ENCODE measurements around the gene USP12.
"Not testable (repeated sequence)": the region's sequence is repeated elsewhere in the genome, so short reads cannot be mapped to it uniquely, and the experiment has no call there.

The USP12 gene

DNA sequence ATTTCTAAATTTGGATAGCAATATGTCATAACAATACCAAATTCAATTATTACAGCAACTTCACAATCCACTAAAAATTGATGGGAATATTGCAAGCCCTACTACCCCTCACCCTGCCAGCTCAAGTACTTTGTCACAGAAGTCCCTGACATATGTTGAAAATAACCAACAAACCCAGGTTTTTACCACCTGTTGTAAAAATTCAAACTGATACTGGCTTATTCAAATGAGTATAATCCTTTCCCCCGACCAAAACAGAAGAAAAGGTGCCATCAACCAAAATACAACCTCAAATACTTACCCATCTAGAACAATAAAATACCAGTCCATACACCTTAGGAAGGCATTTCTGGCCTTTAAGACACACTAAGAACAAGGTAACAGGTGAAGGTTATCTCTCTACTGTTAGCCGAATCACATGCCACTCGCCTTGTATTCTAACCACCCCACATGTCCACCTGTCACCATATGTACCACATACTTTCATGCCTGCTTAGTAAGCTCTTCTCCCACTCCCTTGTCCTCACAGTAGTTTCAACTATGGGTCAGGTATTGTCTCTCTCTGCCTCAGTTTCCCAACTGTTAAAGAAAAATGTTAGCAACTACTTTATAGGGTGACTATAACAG, 53.1 kb downstream of the USP12 start:
- DNase-seq, result no peak

DNA sequence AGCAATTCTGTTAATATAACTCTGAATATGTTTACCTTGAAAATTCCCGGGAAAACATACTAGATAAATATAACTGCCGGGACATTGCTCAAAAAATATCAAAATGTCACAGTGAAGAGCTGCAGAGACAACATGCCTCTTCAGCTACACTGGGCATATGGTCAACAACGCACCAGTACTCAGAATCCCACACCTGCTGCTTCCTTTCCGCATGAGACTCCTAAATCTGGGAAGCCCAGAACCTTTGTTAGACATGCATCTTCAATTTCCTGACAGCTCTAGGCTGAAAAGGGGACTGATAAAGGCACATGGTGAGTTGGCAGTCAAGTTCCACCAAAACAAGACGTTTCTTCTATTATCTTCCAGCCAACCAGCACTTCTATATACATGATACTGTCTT, 53.7 kb downstream of the USP12 start:
- no peak for DNase-seq

DNA sequence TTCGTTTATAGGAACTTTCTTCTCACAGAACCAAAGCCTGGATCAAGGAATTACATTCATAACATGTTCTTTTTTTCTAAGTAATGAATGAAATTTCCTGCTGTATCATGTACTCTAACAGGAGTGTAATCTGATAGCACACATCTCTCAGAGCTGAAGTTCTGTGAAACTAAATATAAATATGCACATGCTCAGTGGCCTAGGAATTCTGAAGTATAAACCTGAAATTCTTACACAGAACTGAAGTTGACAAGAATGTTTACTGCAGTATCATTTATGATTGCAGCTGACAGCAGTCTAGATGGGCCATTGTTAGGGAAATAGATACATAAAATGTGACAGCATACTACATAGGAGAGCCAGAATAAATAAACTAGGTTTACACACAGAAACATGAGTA, 54.5 kb downstream of the USP12 start:
- no peak for DNase-seq

DNA sequence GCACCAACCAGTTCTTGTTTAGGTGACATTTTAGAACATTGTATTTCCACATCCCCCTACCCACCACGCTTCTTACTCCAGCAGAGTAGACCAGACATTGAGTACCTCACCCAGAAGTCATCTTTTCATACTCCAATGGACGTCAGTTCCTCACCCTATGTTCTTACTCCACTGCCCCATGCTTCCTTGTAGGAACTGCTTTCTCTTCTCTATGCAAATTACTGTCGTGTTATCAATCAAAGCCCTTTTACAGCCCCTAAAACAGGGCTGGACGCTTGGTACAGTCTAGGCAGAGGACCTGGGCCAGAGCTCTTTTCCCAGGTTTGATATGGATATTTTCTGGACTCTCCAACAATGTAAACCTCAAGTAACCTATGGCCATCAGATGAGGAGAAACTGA, 58.2 kb downstream of the USP12 start:
- DNase-seq, result no peak

DNA sequence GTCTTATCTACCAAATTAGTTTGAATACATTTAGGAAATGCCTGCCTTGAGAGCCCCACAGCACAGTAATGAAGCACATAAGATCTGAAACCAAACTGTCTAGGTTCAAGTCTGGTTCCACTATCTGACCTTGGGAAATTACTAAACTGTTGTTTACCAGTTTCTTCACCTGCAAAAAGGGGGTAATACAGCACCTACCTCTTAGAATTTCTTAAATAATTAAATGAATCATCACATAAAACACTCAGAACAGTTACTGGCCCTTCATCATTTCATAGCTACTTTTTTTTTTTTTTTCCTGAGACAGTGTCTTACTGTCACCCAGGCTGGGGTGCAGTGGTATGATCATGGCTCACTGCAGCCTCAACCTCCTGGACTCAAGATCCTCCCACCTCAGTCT, 59.6 kb downstream of the USP12 start:
- DNase-seq, result no peak

DNA sequence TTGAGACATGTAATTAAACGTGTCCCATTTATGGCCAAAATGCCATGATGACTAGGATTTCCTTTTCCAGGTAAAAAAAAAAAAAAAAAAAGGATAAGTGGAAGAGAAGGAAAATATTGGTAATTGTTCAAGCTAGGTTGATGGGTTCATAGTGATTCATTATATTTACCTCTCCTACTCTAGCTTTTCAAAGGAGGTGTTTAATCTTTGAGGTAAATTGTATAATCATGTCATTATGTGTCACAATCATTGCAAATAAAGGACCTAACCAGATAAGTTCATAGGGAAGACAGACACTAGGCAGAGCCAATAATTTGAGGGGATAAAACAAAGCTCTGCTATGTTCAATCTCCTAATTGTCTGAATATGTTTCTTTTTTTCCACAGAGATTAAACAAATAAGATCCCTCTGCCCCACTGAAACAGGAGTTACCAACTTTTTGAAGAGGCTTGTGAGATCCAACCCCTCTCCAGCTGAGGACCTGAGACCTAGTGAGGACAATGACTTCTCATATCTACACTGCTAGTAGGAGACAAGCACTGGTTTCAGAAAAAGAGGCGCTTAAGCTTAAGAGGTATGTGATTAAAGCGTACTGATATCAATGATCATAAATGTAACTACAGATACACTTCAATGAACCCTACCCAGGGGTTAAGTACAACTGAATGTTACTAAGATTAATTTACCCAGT, 61.4 kb downstream of the USP12 start:
- DNase-seq, result no peak

DNA sequence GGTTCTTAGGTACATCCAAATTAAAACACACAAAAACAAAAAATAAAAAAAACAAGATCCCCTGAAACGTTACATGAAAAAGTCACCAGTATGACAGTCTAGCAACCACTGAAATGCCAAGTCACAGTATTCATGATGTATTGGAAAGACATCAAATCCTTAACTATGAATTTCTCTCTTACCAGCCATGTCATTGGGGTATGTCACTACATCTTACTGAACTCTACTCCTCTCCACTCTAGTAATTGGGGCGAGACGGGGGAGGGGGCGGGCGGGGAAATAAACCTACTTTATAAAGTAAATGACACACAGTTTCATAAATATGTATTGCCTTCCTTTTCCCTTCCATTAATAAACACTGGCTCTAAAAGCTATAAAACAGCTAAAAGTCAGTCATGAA, 65.5 kb downstream of the USP12 start:
- no peak for DNase-seq

DNA sequence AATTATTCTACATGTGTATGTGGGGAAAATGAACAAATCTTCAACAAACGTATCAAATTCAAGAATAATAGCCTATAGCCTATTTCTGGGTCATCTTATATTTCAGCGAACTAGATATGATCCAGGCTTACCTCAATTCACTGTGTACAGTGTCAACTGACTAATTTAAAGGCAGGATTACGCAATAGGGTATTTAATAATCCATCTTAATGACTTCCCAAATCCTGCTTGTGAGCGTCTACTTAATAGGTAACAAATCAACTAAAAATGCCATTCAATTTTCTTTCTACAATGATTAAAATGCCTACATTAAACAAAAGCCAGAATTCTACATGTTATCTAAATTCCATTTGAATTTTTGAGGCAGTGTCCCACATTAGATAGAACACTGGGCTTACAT, 67.0 kb downstream of the USP12 start:
- no peak for DNase-seq

DNA sequence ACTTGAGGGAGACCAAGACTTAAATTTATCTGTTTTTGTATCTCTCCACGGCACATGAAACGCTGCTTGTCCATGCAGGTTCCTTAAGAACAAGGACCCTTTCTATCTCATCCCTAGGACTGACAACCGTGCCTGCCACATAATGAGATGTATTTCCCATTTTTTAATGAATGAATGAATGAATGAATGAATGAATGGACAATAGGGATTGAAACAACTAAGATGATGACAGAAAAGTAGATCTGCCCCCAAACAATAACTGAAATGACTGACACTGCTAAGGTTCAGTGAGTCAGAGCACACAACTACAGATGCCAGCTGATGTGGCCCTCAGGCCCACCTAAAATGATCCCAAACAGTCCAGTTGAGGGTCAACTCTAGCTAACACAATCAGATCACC, 69.8 kb downstream of the USP12 start:
- no peak for DNase-seq

DNA sequence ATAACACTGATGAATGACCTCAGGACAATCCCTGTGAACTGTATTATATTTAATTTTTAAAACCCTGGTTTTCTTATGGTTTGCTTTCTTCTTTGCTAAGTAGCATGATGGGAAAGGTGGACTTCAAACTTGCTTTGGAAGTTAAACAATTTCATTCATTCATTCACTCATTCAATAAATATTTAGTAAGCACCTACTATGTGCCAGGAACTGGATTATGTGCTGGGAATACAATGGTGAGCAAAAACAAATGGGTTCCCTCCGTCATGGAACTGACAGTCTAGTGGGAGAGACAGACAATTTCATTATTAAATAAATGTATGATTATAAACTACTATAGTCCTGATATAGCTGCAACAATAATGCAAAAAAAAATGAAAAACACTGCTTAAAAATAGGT, 70.3 kb downstream of the USP12 start:
- DNase-seq, result no peak

DNA sequence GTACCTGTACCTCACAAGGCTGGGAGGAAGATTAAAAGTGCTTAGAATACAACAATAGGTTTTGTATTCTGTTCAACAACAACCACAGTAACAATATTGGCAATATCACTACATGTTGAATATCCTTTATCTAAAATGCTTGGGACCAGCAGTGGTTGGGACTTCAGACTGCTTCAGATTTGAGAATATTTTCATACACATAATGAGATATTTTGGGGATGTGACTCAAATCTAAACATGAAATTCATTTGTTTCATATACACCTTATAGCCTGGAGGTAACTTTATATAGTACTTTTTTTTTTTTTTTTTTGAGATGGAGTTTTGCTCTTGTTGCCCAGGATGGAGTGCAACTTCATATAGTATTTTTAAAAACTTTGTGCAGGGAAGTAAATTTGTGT, 73.9 kb downstream of the USP12 start:
- no peak for DNase-seq

DNA sequence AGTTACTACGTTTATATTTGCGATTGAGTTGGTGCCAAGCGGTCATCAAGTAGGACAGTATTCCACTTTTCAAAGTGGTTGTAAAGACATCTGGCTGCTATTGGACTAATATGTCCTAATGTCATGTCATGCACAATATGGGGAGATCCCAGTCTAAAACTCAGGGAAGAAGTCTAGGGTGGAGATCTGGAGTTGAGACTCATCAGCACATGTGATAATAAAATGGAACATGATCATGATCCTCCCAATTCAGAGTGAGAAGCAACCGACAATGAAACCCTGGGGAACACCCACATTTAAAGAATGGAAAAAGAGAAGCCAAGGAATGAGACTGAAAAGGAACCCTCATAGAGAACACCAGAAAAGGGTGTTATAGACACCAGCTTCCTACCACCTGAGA, 80.2 kb downstream of the USP12 start:
- DNase-seq, result no peak

DNA sequence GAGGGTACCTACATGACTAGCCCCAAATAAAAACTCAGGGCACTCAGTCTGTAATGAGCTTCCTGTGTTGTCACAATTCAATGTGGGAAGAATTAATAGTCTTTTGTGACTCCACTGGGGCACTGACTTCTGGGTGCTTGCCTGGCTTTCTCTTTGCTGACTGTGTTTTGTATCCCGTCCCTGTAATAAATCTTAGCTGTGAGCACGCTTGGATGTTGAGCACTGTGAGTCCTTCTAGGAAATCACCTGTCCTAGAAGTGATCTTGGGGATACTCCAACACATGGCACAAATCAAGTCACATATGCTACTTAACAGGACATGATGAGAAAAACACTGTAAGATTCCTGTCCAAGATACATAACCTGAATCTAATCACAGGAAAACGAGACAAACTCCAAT, 83.0 kb downstream of the USP12 start:
- DNase-seq, result no peak

DNA sequence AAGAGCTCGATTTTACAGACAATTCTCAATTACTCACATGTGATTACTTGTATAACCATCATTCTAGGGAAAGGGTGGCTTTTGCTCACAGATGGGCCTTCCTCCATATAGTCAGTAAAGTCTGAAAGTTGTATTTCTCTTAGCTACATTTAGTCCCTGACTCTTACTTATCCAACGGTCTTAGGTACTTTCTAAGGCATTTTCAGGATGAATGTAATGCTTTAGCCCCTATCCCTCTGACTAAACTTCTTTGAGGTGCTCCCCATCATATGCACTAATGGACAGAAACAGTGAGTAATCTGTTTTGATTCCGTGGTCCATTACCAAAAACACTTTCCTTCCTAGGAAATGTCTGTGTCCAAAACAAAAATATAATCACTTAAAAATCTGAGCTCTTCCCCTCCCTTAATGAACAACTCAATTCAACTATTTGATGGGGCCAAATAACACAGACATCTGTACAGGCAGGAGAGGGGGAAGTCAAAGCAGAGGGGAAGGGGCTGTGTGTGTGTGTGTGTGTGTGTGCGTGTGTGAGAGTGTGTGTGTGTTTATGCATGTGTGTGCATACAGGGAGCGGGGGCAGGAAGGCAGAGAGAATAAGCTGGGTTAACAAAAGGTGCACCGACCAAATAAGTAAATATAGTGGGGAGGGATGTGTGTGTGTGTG, 84.9 kb downstream of the USP12 start:
- DNase-seq, result no peak

DNA sequence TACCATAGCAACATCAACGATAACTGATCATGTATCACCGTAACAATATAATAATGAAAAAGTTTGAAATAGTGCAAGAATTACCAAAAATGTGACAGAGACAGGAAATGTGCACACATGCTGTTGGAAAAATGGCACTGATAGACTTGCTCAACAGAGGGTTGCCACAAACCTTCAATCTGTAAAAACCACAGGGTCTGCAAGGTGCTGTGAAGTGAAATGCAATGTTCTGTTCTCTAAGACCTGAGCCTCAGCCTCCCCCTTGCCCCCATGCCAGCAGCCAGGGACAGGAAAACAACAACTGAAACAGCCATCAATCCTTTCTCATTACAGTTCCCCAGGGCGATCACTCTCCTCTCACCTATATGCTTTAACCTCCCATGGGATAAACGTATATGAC, 88.4 kb downstream of the USP12 start:
- no peak for DNase-seq

DNA sequence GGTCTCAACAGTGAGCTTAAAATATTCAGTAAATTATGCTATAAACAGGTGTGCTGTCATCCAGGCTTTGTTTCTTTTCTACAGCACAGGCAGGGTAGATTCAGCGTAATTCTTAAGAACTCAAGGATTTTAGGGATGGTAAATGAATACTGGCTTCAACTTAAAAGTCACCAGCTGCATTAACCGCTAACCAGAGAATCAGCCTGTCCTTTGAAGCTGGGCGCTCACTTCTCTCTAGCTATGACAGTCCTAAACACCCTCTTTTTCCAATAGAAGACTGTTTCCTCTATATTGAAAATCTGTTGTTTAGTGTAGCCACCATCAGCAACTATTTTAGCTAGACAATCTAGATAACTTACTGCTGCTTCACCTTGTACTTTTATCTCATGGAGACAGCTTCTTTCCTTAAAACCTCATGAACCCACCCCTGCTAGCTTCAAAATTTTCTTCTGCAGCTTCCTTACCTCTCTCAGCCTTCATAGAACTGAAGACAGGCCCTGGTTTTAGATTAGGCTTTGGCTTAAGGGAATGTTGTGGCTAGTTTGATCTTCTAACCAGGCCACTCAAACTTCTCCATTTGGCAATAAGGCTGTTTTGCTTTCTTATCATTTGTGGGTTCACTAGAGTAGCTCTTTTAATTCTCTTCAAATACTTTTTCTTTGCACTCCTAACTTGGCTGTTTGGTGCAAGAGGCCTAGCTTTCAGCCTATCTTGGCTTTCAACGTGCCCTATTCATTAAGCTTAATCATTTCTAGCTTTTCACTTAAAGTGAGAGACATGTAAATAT, 89.5 kb downstream of the USP12 start:
- no peak for DNase-seq

DNA sequence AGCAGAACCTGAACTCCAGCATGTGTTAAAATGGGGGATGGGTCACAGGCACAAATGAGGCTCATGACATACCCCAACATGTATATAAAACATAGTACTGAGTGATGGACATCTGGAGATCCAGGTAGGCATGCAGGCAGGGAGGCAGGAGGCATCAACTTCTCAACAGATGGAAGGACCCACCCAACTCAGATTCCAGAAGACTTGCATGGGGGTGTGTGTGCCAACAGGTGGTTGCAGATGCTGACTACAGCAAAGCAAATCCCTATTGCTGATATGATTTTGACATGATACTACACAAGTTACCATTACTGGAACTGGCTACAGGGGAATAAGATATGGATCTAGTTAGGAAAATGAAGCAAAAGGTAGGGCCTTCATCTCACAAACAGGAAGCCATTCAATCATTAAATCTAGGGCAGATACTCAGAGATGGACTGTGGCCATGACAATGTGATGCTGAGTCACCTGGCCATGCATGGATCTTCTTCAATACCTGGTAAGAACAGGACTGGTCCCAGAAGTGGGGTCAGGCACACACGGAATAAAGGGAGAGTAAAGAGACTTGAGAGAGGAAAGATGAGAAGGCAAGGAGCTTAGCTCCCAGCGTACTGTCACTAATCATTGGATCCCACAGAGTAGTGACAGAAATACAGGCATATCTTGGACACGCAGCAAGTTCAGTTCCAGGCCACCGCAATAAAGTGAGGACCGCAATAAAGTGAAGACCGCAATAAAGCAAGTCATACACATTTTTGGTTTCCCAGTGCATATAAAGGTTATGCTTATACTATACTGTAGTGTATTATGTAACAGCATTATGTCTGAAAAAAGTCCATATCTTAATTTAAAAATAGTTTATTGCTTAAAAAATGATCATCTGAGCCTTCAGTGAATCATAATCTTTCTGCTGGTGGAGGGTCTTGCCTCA, 91.3 kb downstream of the USP12 start:
- no peak for DNase-seq

DNA sequence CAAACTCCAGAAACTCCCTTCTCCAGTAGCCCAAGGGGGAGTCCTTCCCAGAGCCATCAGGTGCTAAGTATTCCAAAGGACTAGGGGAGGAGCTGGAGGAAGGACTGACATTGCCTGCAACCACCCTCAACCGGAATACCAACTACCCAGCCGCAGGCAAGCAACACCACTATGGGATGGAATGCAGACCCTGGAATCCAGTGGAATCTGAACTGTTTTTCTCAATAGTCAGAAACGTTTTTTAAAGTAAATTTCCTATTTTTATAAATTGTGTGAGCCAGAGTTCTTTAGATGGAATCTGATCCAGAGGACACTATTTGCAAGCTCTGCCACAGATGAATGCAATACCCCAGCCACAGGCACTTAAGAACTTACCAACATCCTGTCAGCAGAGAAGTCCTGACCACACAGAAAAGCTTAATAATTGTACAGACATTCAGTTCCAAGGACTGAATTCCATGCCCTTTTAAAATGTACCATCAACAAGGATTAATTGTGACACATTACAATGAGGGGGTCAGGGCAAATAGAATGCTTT, 92.1 kb downstream of the USP12 start:
- no peak for DNase-seq

DNA sequence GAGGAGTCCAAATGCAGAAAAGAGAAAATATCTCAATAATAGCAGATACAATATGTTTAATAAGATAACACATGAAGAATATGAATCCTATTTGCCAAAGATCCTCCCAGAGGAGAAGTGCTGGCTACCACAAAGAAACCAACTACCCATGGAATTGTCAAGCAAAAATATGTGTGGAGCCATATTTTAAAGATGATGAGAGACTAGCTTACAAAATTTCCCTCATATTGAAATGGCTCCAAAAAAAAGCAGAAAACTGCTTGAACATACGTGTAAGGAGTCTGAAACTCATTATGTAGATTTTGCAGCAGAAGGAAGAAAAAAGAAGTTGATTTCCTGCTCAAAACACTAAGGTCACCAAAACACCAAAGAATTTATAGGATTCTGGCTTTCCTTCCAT, 94.2 kb downstream of the USP12 start:
- no peak for DNase-seq

DNA sequence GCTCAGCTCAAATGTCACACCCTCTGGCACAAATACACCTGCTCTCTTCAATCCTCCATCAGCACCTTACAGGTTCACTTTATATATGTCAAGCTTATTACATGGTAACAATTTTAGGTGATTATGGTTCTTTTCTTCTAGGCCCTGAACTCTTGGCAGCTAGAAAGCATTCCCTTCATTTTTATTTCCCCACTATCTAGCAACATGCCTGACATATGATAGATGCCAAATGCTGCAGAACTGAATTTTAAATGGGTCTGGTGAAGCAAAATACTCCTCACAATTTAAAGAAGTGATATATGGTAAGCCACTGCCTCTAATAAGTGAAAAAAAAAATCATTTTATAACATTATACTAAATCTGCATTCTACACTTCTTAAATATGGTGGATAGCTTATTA, 95.2 kb downstream of the USP12 start:
- DNase-seq, result no peak

DNA sequence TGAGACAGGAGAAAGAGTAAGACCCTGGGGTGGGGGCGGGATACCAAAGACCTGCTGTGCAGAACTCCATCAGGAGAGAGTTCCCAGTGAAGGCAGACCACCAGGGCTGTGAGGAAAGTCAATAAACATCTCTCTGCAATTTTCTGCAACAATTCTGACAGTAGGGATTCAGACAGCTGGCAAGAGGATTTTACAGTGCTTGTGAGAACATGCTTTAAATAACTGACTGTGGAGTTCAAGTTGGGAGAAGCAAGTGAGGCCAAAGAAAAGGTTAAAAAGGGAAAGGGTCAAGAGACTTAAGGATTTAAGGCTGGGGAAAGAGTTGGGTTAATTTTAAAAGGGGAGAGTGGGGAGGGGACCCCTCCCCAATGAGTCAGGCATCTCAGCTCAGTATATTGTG, 98.4 kb downstream of the USP12 start:
- no peak for DNase-seq

DNA sequence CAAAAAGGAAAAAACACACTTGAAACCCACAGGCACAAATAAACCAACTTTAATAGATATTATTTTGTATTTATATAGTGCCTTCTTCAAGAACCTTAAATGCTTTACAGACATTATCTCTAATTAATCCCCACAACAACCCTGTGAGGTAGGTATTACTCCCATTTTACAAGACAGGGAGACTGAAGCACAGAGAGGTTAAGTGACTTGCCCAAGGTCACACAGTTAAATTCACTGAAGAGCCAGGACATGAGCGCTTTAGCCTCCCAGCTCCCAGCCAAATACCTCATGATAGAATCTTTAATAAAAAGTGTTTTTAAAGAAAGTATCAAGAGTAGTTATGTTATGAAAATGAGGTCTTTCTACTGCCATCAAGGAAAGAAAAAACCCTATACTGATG, 105.5 kb downstream of the USP12 start:
- DNase-seq, result not testable (repeated sequence)

Data from CD4-positive, alpha-beta T cell treated with Interleukin-6 for 4 hours (primary cell).